CD14-positive monocyte (primary cell): ENCODE results near the gene ST7. TPM values are rescaled to one million over a fixed set of nuclear protein-coding genes. Genes with fewer than 3 reads are reported as not detected.
A peak's percentile ranks its signal among the peaks of the same experiment; 100 is the strongest.
"Not testable (repeated sequence)": the region's sequence is repeated elsewhere in the genome, so short reads cannot be mapped to it uniquely, and the experiment has no call there.

ENCODE experiments used
- DNase-seq, 3 donors: peaks; one replicate each; pipeline ENCODE4 v3.0.0-alpha.2; 2011 to 2022
- H2AFZ ChIP-seq: 2 replicates; pipeline ENCODE4 v1.6.0; 2012; ENCODE audit warnings: mild to moderate bottlenecking, low read depth, low read length, inconsistent platforms; ENCODE audit not compliant: insufficient read depth, poor library complexity, severe bottlenecking
- H3K27ac ChIP-seq, 2 donors: 1 replicate in 1 of 2; 2 replicates in 1 of 2; pipeline ENCODE4 v1.5.1; 2012 to 2013; ENCODE audit warnings: low read length in 2 of 2, control low read depth in 1 of 2, inconsistent platforms in 1 of 2, low read depth in 1 of 2, mild to moderate bottlenecking in 1 of 2
- H3K27me3 ChIP-seq, 2 donors: one replicate each; pipeline versions ENCODE4 v1.6.0 to v1.6.1; 2011 to 2013; ENCODE audit warnings: low read length in 2 of 2; ENCODE audit not compliant: control insufficient read depth in 2 of 2, insufficient read depth in 2 of 2
- H3K36me3 ChIP-seq, 2 donors: replicated peaks in 1 of 2; 1 replicate in 1 of 2; 2 replicates in 1 of 2; pipeline versions ENCODE4 v1.5.1 to v1.6.1; 2012 to 2013; ENCODE audit warnings: low read length in 2 of 2, control low read depth in 1 of 2, inconsistent platforms in 1 of 2, mild to moderate bottlenecking in 1 of 2; ENCODE audit not compliant: insufficient read depth in 2 of 2, control insufficient read depth in 1 of 2
- H3K4me1 ChIP-seq, 2 donors: 1 replicate in 1 of 2; 2 replicates in 1 of 2; pipeline versions ENCODE4 v1.5.1 to v1.6.1; 2012 to 2013; ENCODE audit warnings: low read length in 2 of 2, control low read depth in 1 of 2, inconsistent platforms in 1 of 2, mild to moderate bottlenecking in 1 of 2, moderate library complexity in 1 of 2; ENCODE audit not compliant: insufficient read depth in 2 of 2, control insufficient read depth in 1 of 2
- H3K4me2 ChIP-seq: replicated peaks from 2 replicates; pipeline ENCODE3; 2012; ENCODE audit warnings: low read length, moderate library complexity, mild to moderate bottlenecking; ENCODE audit not compliant: poor library complexity, severe bottlenecking; ENCODE audit errors: extremely low read depth
- H3K4me3 ChIP-seq, 3 experiments: fragments of 200-600 bp in 1 of 3; sonication (generic) in 1 of 3; replicated peaks in 1 of 3; 1 replicate in 2 of 3; 2 replicates in 1 of 3; pipeline ENCODE4 v1.5.1; 2011 to 2013; ENCODE audit warnings: low read length in 3 of 3, mild to moderate bottlenecking in 3 of 3, control low read depth in 2 of 3, low read depth in 2 of 3, inconsistent platforms in 1 of 3, moderate library complexity in 1 of 3
- H3K79me2 ChIP-seq: 2 replicates; pipeline ENCODE4 v1.6.0; 2012; ENCODE audit warnings: mild to moderate bottlenecking, control low read depth, inconsistent platforms, low read length, moderate library complexity; ENCODE audit not compliant: insufficient read depth
- H3K9ac ChIP-seq: 2 replicates; pipeline ENCODE4 v1.6.0; 2017; ENCODE audit warnings: low read length, mild to moderate bottlenecking; ENCODE audit not compliant: insufficient read depth, poor library complexity, severe bottlenecking
- H3K9me3 ChIP-seq, 2 donors: replicated peaks in 1 of 2; 1 replicate in 1 of 2; 2 replicates in 1 of 2; pipeline versions ENCODE4 v1.5.1 to v1.6.1; 2012 to 2013; ENCODE audit warnings: low read length in 2 of 2, control low read depth in 1 of 2; ENCODE audit not compliant: control insufficient read depth in 1 of 2, insufficient read depth in 1 of 2
- H4K20me1 ChIP-seq: 2 replicates; pipeline ENCODE4 v1.6.0; 2012; ENCODE audit warnings: mild to moderate bottlenecking, low read length, control low read depth, moderate library complexity; ENCODE audit not compliant: insufficient read depth
- H3K27ac Mint-ChIP-seq, 7 donors: one replicate each; pipeline ENCODE4 v1.8.0; 2020; ENCODE audit warnings: mild to moderate bottlenecking in 7 of 7, mixed read lengths in 7 of 7, moderate library complexity in 6 of 7, inconsistent platforms in 2 of 7
- H3K27me3 Mint-ChIP-seq, 3 donors: one replicate each; pipeline ENCODE4 v1.8.0; 2021 to 2022; ENCODE audit warnings: low read depth in 3 of 3, mild to moderate bottlenecking in 3 of 3, mixed read lengths in 3 of 3, moderate library complexity in 3 of 3, inconsistent platforms in 1 of 3
- H3K36me3 Mint-ChIP-seq, 2 donors: one replicate each; pipeline ENCODE4 v1.8.0; 2020; ENCODE audit warnings: mixed read lengths in 2 of 2, inconsistent platforms in 1 of 2, mild to moderate bottlenecking in 1 of 2
- H3K4me1 Mint-ChIP-seq: one replicate; pipeline ENCODE4 v1.8.0; 2020; ENCODE audit warnings: mild to moderate bottlenecking, mixed read lengths
- H3K4me3 Mint-ChIP-seq, 2 donors: one replicate each; pipeline ENCODE4 v1.8.0; 2020; ENCODE audit warnings: mild to moderate bottlenecking in 2 of 2, mixed read lengths in 2 of 2, moderate library complexity in 1 of 2
- H3K9me3 Mint-ChIP-seq, 7 donors: one replicate each; pipeline ENCODE4 v1.8.0; 2020 to 2022; ENCODE audit warnings: mixed read lengths in 7 of 7, mild to moderate bottlenecking in 6 of 7, moderate library complexity in 6 of 7, inconsistent platforms in 2 of 7
- CTCF ChIP-seq: fragments of 200-600 bp; IDR thresholded peaks from one replicate; pipeline ENCODE4 v1.8.0; 2022; ENCODE audit warnings: antibody characterized with exemption, mild to moderate bottlenecking
- WGBS: methylation state at CpG from one replicate; pipeline ENCODE4 v1.1.5; 2013; ENCODE audit warnings: missing lambda C conversion rate; ENCODE audit not compliant: insufficient coverage; 5-methylcytosine and 5-hydroxymethylcytosine counted together
- intact Hi-C, 2 donors: fragments of 100-400 bp; cut with micrococcal nuclease; formaldehyde crosslinking; loops; one replicate each; pipeline versions ENCODE4 v1.15.0 to v1.15.1; 2023
- polyA plus RNA-seq, 3 donors: library from polyadenylated mRNA; depleted of rRNA in 1 of 3; unstranded in 2 of 3; stranded (reverse) in 1 of 3; fragments of 300-500 nt in 2 of 3; fragments of >200 nt in 1 of 3; fragmentation: Illumina TruSeq in 2 of 3; gene quantifications; 1 replicate in 2 of 3; 2 replicates in 1 of 3; pipeline ENCODE4 v1.2.3, GENCODE V29; 2012 to 2021

The ST7 gene
- polyA plus RNA-seq, 3 donors = 3.6 to 5.5 (median 4.1) TPM

- no peak overlapping the region for H3K9ac ChIP-seq
- Mint-ChIP-seq H3K27ac (no peak overlapping the region), H3K9me3 (no peaks in the 10 kb centered on the region), H3K27me3 (peaks cover 0 to 5% (median 3%) of the 10 kb centered on the region in 3 donors), H3K36me3 (no peaks in the 10 kb centered on the region), H3K4me1 (peaks cover 4% of the 10 kb centered on the region), H3K4me3 (no peak overlapping the region)
- no peaks in the 10 kb centered on the region for H4K20me1 ChIP-seq
- intact Hi-C loops = loop anchor here in 1 of 2 donors (5.0 kb wide), 1 partner anchor 184 kb away; no protein-coding TSS in a partner anchor
- DNase-seq = no peak
- no peaks in the 10 kb centered on the region for H3K27me3 ChIP-seq
- H3K4me3 ChIP-seq = no peak overlapping the region
- no peaks in the 10 kb centered on the region for H3K36me3 ChIP-seq
- no CpG with 5 or more reads among the region's 3 CpGs for WGBS
- no peak for TF ChIP-seq CTCF
- H3K9me3 ChIP-seq = no peaks in the 10 kb centered on the region
- no peak overlapping the region for H2AFZ ChIP-seq
- H3K4me1 ChIP-seq = no peaks in the 10 kb centered on the region
- H3K4me2 ChIP-seq = no peak overlapping the region
- H3K79me2 ChIP-seq = no peaks in the 10 kb centered on the region
- H3K27ac ChIP-seq = no peak overlapping the region
These were observed 19.8 kb upstream of the ST7 start for GRCh38 chr7:116933465-116933864.

- Mint-ChIP-seq H3K27me3 (peaks cover under 1 to 5% (median 3%) of the 10 kb centered on the region in 3 donors), H3K9me3 (no peaks in the 10 kb centered on the region), H3K4me1 (peaks cover 4% of the 10 kb centered on the region), H3K27ac (no peak overlapping the region), H3K4me3 (peak overlapping the region in 1 of 2 donors; percentile 25), H3K36me3 (no peaks in the 10 kb centered on the region)
- Histone ChIP-seq H3K79me2 (no peaks in the 10 kb centered on the region), H3K36me3 (no peaks in the 10 kb centered on the region), H3K27me3 (no peaks in the 10 kb centered on the region), H4K20me1 (no peaks in the 10 kb centered on the region), H3K9ac (no peak overlapping the region), H2AFZ (no peak overlapping the region), H3K4me1 (no peaks in the 10 kb centered on the region), H3K4me2 (no peak overlapping the region), H3K27ac (no peak overlapping the region), H3K4me3 (no peak overlapping the region), H3K9me3 (no peaks in the 10 kb centered on the region)
- WGBS = 0% methylated on average over 1 of the region's 2 CpGs
- DNase-seq = no peak
- intact Hi-C loops = loop anchor here in 1 of 2 donors (5.0 kb wide), 1 partner anchor 183 kb away; no protein-coding TSS in a partner anchor
- no peak for TF ChIP-seq CTCF
These were observed 18.7 kb upstream of the ST7 start for GRCh38 chr7:116934580-116934979.

- H2AFZ ChIP-seq, H3K9me3 Mint-ChIP-seq, DNase-seq, H3K36me3 ChIP-seq, H3K27me3 Mint-ChIP-seq, H3K36me3 Mint-ChIP-seq, H3K4me2 ChIP-seq, H3K27ac ChIP-seq, H3K4me1 Mint-ChIP-seq, H3K4me3 ChIP-seq, H3K27ac Mint-ChIP-seq, H3K9me3 ChIP-seq, H4K20me1 ChIP-seq, H3K9ac ChIP-seq, H3K4me1 ChIP-seq, H3K27me3 ChIP-seq, intact Hi-C loops, H3K79me2 ChIP-seq, H3K4me3 Mint-ChIP-seq: not testable (repeated sequence)
- 86% methylated on average over 1 of the region's 4 CpGs for whole genome bisulfite sequencing
These were observed 16.5 kb upstream of the ST7 start for GRCh38 chr7:116936844-116937243.
